Limb (tissue), 2 donors: ENCODE results near the gene EMP2.

Source experiments
- DNase-seq, 2 donors: peaks; one replicate each; pipeline ENCODE4 v3.0.0-alpha.2; 2016; ENCODE audit errors: extremely low spot score in 2 of 2

EMP2 gene

DNA sequence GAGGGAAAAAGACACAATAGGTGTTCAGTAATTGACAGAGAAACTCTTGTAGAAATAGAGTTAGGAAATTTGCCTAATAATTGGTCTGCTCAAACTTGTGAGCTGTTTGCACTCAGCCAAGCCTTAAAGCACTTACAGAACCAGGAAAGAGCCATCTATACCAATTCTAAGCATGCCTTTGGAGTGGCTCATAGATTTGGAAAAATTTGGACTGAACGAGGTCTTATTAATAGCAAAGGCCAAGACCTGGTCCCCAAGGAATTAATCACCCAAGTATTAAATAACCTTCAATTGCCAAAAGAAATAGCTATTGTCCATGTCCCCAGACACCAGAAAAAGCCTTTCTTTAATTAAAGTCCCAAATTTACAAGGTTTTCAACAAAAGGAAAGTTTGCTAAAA, 90.3 kb downstream of the EMP2 start:
- DNase-seq: no peak

DNA sequence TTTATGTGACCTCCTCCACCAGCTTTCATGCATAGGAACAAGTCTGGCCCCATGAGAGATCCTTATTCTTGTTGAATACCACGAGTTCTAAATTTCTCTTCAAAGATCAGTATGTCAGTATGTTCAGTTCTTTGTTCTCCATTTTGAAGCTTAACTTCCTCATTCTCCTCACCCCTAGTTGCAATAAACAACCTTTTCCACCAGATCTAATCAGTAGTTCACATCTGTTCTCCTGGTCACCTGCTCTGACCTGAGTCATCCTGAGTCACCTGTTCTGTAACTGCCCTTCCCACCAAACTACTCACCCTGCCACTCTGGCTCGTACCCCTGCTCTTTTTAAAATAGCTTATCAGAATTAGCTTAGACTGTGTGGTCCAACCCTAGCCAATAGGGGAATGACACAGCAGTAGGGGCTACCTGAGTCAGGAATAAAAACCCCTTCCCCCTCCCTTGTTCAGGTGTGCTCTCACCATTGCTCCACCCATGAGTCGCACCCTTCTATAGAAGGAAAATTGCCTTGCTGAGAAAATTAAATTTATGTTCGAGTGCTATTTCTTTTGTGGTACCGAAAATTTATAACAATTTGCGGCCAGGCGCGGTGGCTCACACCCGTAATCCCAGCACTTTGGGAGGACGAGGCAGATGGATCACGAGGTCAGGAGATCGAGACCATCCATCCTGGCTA, 94.6 kb downstream of the EMP2 start:
- DNase-seq: no peak

DNA sequence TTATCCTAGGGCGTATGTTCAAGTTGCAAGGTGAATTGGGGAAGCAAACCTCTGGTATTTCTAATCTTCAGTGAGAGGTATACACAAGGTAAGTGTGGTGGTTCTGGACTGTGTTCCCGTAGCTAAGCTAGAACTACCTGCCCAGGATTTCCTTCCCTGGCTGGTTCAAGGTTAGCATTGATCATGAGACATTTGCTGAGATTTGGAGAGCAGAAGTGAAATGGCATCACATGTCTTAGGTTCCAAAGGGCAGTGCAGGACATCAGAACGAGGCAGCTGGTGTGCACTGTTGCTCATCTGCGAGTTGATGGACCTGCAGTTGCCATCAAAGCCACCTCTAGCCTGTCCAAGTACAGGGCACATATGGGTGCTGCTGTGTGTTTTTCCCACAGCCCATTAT, 95.2 kb downstream of the EMP2 start:
- DNase-seq: no peak

DNA sequence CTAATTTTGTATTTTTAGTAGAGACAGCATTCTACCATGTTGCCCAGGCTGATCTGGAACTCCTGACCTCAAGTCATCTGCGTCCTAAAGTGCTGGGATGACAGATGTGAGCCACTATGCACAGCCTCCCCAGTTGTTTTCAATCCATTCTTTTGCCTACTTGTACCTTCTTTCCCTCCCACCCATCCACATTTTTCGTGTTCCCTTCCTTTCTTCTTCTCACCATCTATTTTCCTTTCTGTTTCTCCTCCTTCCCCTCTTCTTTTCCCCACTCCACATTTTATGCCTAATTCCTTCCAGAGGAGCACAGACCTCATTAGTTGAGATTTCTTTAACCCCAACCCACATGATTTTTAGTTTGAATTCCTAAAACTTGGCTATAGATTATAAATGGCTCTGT, 100.2 kb downstream of the EMP2 start:
- DNase-seq: no peak
